ENCODE results near the gene AP3B1. TPM values are rescaled to one million over a fixed set of nuclear protein-coding genes. Genes with fewer than 3 reads are reported as not detected.

Gene AP3B1
- total and polyA plus RNA-seq, 12 donors, result 22.0 to 59.1 (median 34.3) TPM

- H3K36me3 ChIP-seq (replicated peaks in 1 of 2), result no peaks in the 10 kb centered on the region
- intact Hi-C loops (cut with DNase I), result no loop called here
- H3K27ac ChIP-seq, result no peak overlapping the region
- DNase-seq, result no peak
- WGBS, 4 donors, result 89 to 93% (median 91%) methylated on average over 1 of the region's 1 CpG
- H3K27me3 ChIP-seq, result no peaks in the 10 kb centered on the region
- H3K9me3 ChIP-seq (replicated peaks in 1 of 3), result no peaks in the 10 kb centered on the region
- no peaks in the 10 kb centered on the region for H3K4me1 ChIP-seq (replicated peaks in 1 of 2)
- TF ChIP-seq CTCF (IDR thresholded peaks at IDR 0.05), result no peak
- TF ChIP-seq POLR2A (IDR thresholded peaks at IDR 0.05), result no peak
- H3K4me3 ChIP-seq, result no peak overlapping the region
Observed at GRCh38 chr5:78215565-78215964, 78.9 kb downstream of the AP3B1 start.

GRCh38 chr5:78213799-78214198, 80.7 kb downstream of the AP3B1 start:
- H3K27ac ChIP-seq, result no peak overlapping the region
- H3K4me1 ChIP-seq (replicated peaks in 1 of 2), result no peaks in the 10 kb centered on the region
- intact Hi-C loops (cut with DNase I), result no loop called here
- H3K36me3 ChIP-seq (replicated peaks in 1 of 2), result no peaks in the 10 kb centered on the region
- H3K4me3 ChIP-seq, result no peak overlapping the region
- TF ChIP-seq CTCF (IDR thresholded peaks at IDR 0.05) (no peak), POLR2A (IDR thresholded peaks at IDR 0.05) (no peak)
- no peaks in the 10 kb centered on the region for H3K9me3 ChIP-seq (replicated peaks in 1 of 3)
- H3K27me3 ChIP-seq, result no peaks in the 10 kb centered on the region
- 83 to 90% (median 90%) methylated on average over 3 of the region's 3 CpGs for WGBS, 4 donors
- no peak for DNase-seq

- intact Hi-C loops (cut with DNase I), result no loop called here
- no peak for DNase-seq
- Histone ChIP-seq H3K27me3 (no peaks in the 10 kb centered on the region), H3K4me3 (no peak overlapping the region), H3K4me1 (replicated peaks in 1 of 2) (peaks cover 0 to under 1% of the 10 kb centered on the region in 2 donors), H3K36me3 (replicated peaks in 1 of 2) (no peaks in the 10 kb centered on the region), H3K9me3 (replicated peaks in 1 of 3) (no peaks in the 10 kb centered on the region), H3K27ac (no peak overlapping the region)
- TF ChIP-seq CTCF (IDR thresholded peaks at IDR 0.05), result no peak
- TF ChIP-seq POLR2A (IDR thresholded peaks at IDR 0.05), result no peak
- WGBS, 4 donors, result 81 to 98% (median 90%) methylated on average over 4 of the region's 4 CpGs
Observed at GRCh38 chr5:78211052-78211451, 83.4 kb downstream of the AP3B1 start.

- no peaks in the 10 kb centered on the region for H3K27me3 ChIP-seq
- peaks cover 0 to 8% of the 10 kb centered on the region in 2 donors for H3K4me1 ChIP-seq (replicated peaks in 1 of 2)
- intact Hi-C loops (cut with DNase I), result no loop called here
- TF ChIP-seq CTCF (IDR thresholded peaks at IDR 0.05), result no peak
- TF ChIP-seq POLR2A (IDR thresholded peaks at IDR 0.05), result no peak
- no peaks in the 10 kb centered on the region for H3K36me3 ChIP-seq (replicated peaks in 1 of 2)
- DNase-seq, result no peak
- H3K9me3 ChIP-seq (replicated peaks in 1 of 3), result no peaks in the 10 kb centered on the region
- no peak overlapping the region for H3K4me3 ChIP-seq
- H3K27ac ChIP-seq, result no peak overlapping the region
- 79 to 89% (median 83%) methylated on average over 2 of the region's 2 CpGs for WGBS, 4 donors
Observed at GRCh38 chr5:78204241-78204640, 90.3 kb downstream of the AP3B1 start.
